Caki2 (cell line): ENCODE data around the gene RRP15. TPM values are rescaled to one million over a fixed set of nuclear protein-coding genes. Genes with fewer than 3 reads are reported as not detected.
A peak's percentile ranks its signal among the peaks of the same experiment; 100 is the strongest.

Source experiments
- DNase-seq: peaks from one replicate; pipeline ENCODE4 v3.0.0-alpha.2; 2015; ENCODE audit warnings: low read depth
- in situ Hi-C: cut with HindIII; loops from 2 replicates; pipeline ENCODE4 v1.10.0; 2016; ENCODE audit warnings: low sequenced_read_pairs, low pct_unique_long_range_greater_than_20kb, mixed read lengths
- total RNA-seq: library from RNA; depleted of rRNA; stranded (reverse); fragments of >200 nt; shearing (Covaris generic); gene quantifications from 2 replicates; pipeline ENCODE4 v1.2.3, GENCODE V29; 2014; ENCODE audit warnings: low replicate concordance; rRNA removed

The RRP15 gene
- total RNA-seq = 2.4 and 2.6 TPM in 2 replicates

GRCh38 chr1:218284917-218285635, at the start of gene RRP15:
RRP15 (plus strand) TSS chr1:218285293; CDS start chr1:218285317, 24 bp downstream.
- in situ Hi-C loops = no loop called here

GRCh38 chr1:218242171-218242570, 42.9 kb upstream of the RRP15 start:
- in situ Hi-C loops = no loop called here
- DNase-seq = no peak

More at GRCh38 chr1:218284917-218285635, at the start of gene RRP15:
- DNase-seq = peak; percentile 83

- DNase-seq = no peak
- in situ Hi-C loops = no loop called here
Measured at GRCh38 chr1:218247339-218247738, 37.8 kb upstream of the RRP15 start.

GRCh38 chr1:218249338-218250140, 35.6 kb upstream of the RRP15 start:
- no peak for DNase-seq
- in situ Hi-C loops = no loop called here

- DNase-seq = no peak
- in situ Hi-C loops = no loop called here
Measured at GRCh38 chr1:218250492-218250891, 34.6 kb upstream of the RRP15 start.

- no peak for DNase-seq
- in situ Hi-C loops = no loop called here
Measured at GRCh38 chr1:218254296-218254946, 30.7 kb upstream of the RRP15 start.

GRCh38 chr1:218255090-218255489, 30.0 kb upstream of the RRP15 start:
- in situ Hi-C loops = no loop called here

GRCh38 chr1:218257371-218257770, 27.7 kb upstream of the RRP15 start:
- DNase-seq = no peak
- in situ Hi-C loops = no loop called here

More at GRCh38 chr1:218255090-218255489, 30.0 kb upstream of the RRP15 start:
- no peak for DNase-seq

- no peak for DNase-seq
- in situ Hi-C loops = no loop called here
Measured at GRCh38 chr1:218257971-218258370, 27.1 kb upstream of the RRP15 start.

GRCh38 chr1:218259339-218259738, 25.8 kb upstream of the RRP15 start:
- no peak for DNase-seq
- in situ Hi-C loops = no loop called here

- DNase-seq = no peak
- in situ Hi-C loops = no loop called here
Measured at GRCh38 chr1:218259800-218260199, 25.3 kb upstream of the RRP15 start.

GRCh38 chr1:218262259-218262658, 22.8 kb upstream of the RRP15 start:
- no peak for DNase-seq
- in situ Hi-C loops = no loop called here

GRCh38 chr1:218266356-218266755, 18.7 kb upstream of the RRP15 start:
- in situ Hi-C loops = no loop called here

GRCh38 chr1:218272366-218272765, 12.7 kb upstream of the RRP15 start:
- in situ Hi-C loops = no loop called here
- DNase-seq = no peak

More at GRCh38 chr1:218266356-218266755, 18.7 kb upstream of the RRP15 start:
- DNase-seq = no peak

GRCh38 chr1:218273762-218274479, 11.2 kb upstream of the RRP15 start:
- DNase-seq = no peak
- in situ Hi-C loops = no loop called here

- in situ Hi-C loops = no loop called here
- no peak for DNase-seq
Measured at GRCh38 chr1:218274511-218274910, 10.6 kb upstream of the RRP15 start.

- no peak for DNase-seq
- in situ Hi-C loops = no loop called here
Measured at GRCh38 chr1:218275823-218276222, 9.3 kb upstream of the RRP15 start.

GRCh38 chr1:218281285-218281684, 3.8 kb upstream of the RRP15 start:
- in situ Hi-C loops = no loop called here
- no peak for DNase-seq
